Naive B cell (primary cell): ENCODE results near the gene CAPN13. TPM values are rescaled to one million over a fixed set of nuclear protein-coding genes. Genes with fewer than 3 reads are reported as not detected.

Source experiments
- ATAC-seq, 2 donors: fragments of 150-1000 bp; cut with Tn5 transposase; 2 replicates each; pipeline ENCODE4 v1.10.0; 2021; ENCODE audit warnings: low read depth in 2 of 2, mild to moderate bottlenecking in 2 of 2, moderate library complexity in 2 of 2
- DNase-seq: peaks from one replicate; pipeline ENCODE4 v3.0.0; 2022
- H3K27ac Mint-ChIP-seq, 6 donors: one replicate each; pipeline ENCODE4 v1.8.0; 2020 to 2022; ENCODE audit warnings: mild to moderate bottlenecking in 6 of 6, mixed read lengths in 6 of 6, moderate library complexity in 5 of 6, inconsistent platforms in 2 of 6
- H3K27me3 Mint-ChIP-seq, 3 donors: one replicate each; pipeline ENCODE4 v1.8.0; 2021 to 2022; ENCODE audit warnings: mixed read lengths in 3 of 3, mild to moderate bottlenecking in 1 of 3
- H3K36me3 Mint-ChIP-seq, 2 donors: one replicate each; pipeline ENCODE4 v1.8.0; 2020 to 2022; ENCODE audit warnings: mixed read lengths in 2 of 2, inconsistent platforms in 1 of 2, mild to moderate bottlenecking in 1 of 2
- H3K4me1 Mint-ChIP-seq, 3 donors: one replicate each; pipeline ENCODE4 v1.8.0; 2020 to 2022; ENCODE audit warnings: mixed read lengths in 3 of 3, inconsistent platforms in 1 of 3, mild to moderate bottlenecking in 1 of 3, moderate library complexity in 1 of 3
- H3K4me3 Mint-ChIP-seq, 8 donors: one replicate each; pipeline ENCODE4 v1.8.0; 2020 to 2022; ENCODE audit warnings: mild to moderate bottlenecking in 8 of 8, mixed read lengths in 8 of 8, moderate library complexity in 8 of 8, inconsistent platforms in 2 of 8
- H3K9me3 Mint-ChIP-seq, 7 donors: one replicate each; pipeline ENCODE4 v1.8.0; 2020 to 2022; ENCODE audit warnings: mixed read lengths in 7 of 7, mild to moderate bottlenecking in 5 of 7, inconsistent platforms in 2 of 7, moderate library complexity in 1 of 7
- polyA plus RNA-seq, 6 donors: library from polyadenylated mRNA; unstranded; fragments of 300-500 nt; fragmentation: Illumina TruSeq; gene quantifications; one replicate each; pipeline ENCODE4 v1.2.3, GENCODE V29; 2021; ENCODE audit warnings: low read depth in 6 of 6

CAPN13 gene
- polyA plus RNA-seq, 6 donors from 2014 or later, result not detected

GRCh38 chr2:30765876-30766470 lies 41.3 kb downstream of the CAPN13 start:
- peaks cover 0 to 1% (median 0%) of the 10 kb centered on the region in 7 donors for H3K9me3 Mint-ChIP-seq
- peaks cover 0 to 5% (median 0%) of the 10 kb centered on the region in 3 donors for H3K4me1 Mint-ChIP-seq
- H3K27me3 Mint-ChIP-seq, result peaks cover 0 to 35% (median 4%) of the 10 kb centered on the region in 3 donors
- H3K4me3 Mint-ChIP-seq, result no peak overlapping the region
- no peaks in the 10 kb centered on the region for H3K36me3 Mint-ChIP-seq
- H3K27ac Mint-ChIP-seq, result peak overlapping the region in 1 of 6 donors; percentile 20
- DNase-seq (no peak), ATAC-seq (no peak)

GRCh38 chr2:30765191-30765590 lies 42.1 kb downstream of the CAPN13 start:
- peaks cover 0 to 29% (median 4%) of the 10 kb centered on the region in 3 donors for H3K27me3 Mint-ChIP-seq
- no peak for ATAC-seq
- peaks cover 0 to 1% (median 0%) of the 10 kb centered on the region in 7 donors for H3K9me3 Mint-ChIP-seq
- H3K4me1 Mint-ChIP-seq, result peaks cover 0 to 5% (median 0%) of the 10 kb centered on the region in 3 donors
- no peak overlapping the region for H3K27ac Mint-ChIP-seq
- H3K4me3 Mint-ChIP-seq, result no peak overlapping the region
- DNase-seq, result no peak
- H3K36me3 Mint-ChIP-seq, result no peaks in the 10 kb centered on the region

GRCh38 chr2:30764021-30764800 lies 43.0 kb downstream of the CAPN13 start:
- peaks cover 0 to 29% (median 4%) of the 10 kb centered on the region in 3 donors for H3K27me3 Mint-ChIP-seq
- peaks cover 0 to 1% (median 0%) of the 10 kb centered on the region in 7 donors for H3K9me3 Mint-ChIP-seq
- no peak overlapping the region for H3K27ac Mint-ChIP-seq
- ATAC-seq (no peak), DNase-seq (no peak)
- no peaks in the 10 kb centered on the region for H3K36me3 Mint-ChIP-seq
- H3K4me3 Mint-ChIP-seq, result no peak overlapping the region
- H3K4me1 Mint-ChIP-seq, result peaks cover 0 to 5% (median 0%) of the 10 kb centered on the region in 3 donors

- no peaks in the 10 kb centered on the region for H3K36me3 Mint-ChIP-seq
- H3K27me3 Mint-ChIP-seq, result peaks cover 0 to 24% (median 0%) of the 10 kb centered on the region in 3 donors
- peaks cover 0 to 2% (median 0%) of the 10 kb centered on the region in 3 donors for H3K4me1 Mint-ChIP-seq
- H3K27ac Mint-ChIP-seq, result no peak overlapping the region
- DNase-seq (no peak), ATAC-seq (no peak)
- no peak overlapping the region for H3K4me3 Mint-ChIP-seq
- H3K9me3 Mint-ChIP-seq, result peaks cover 0 to 1% (median 0%) of the 10 kb centered on the region in 7 donors
These were observed 44.0 kb downstream of the CAPN13 start for GRCh38 chr2:30763151-30763660.

GRCh38 chr2:30761226-30761625 lies 46.0 kb downstream of the CAPN13 start:
- DNase-seq, result no peak
- H3K4me1 Mint-ChIP-seq, result peaks cover 0 to 2% (median 0%) of the 10 kb centered on the region in 3 donors
- ATAC-seq, result no peak
- peaks cover 0 to 15% (median 0%) of the 10 kb centered on the region in 3 donors for H3K27me3 Mint-ChIP-seq
- H3K9me3 Mint-ChIP-seq, result peaks cover 0 to 1% (median 0%) of the 10 kb centered on the region in 7 donors
- no peak overlapping the region for H3K27ac Mint-ChIP-seq
- no peaks in the 10 kb centered on the region for H3K36me3 Mint-ChIP-seq
- H3K4me3 Mint-ChIP-seq, result no peak overlapping the region

GRCh38 chr2:30759481-30759880 lies 47.8 kb downstream of the CAPN13 start:
- H3K4me1 Mint-ChIP-seq, result peaks cover 0 to 2% (median 0%) of the 10 kb centered on the region in 3 donors
- DNase-seq, result no peak
- peaks cover 0 to 18% (median 7%) of the 10 kb centered on the region in 3 donors for H3K27me3 Mint-ChIP-seq
- no peak overlapping the region for H3K4me3 Mint-ChIP-seq
- H3K36me3 Mint-ChIP-seq, result no peaks in the 10 kb centered on the region
- no peak for ATAC-seq
- no peaks in the 10 kb centered on the region for H3K9me3 Mint-ChIP-seq
- H3K27ac Mint-ChIP-seq, result no peak overlapping the region

GRCh38 chr2:30758191-30758651 lies 49.0 kb downstream of the CAPN13 start:
- Mint-ChIP-seq H3K9me3 (no peaks in the 10 kb centered on the region), H3K36me3 (no peaks in the 10 kb centered on the region), H3K27me3 (peaks cover 0 to 20% (median 16%) of the 10 kb centered on the region in 3 donors), H3K27ac (no peak overlapping the region), H3K4me1 (peaks cover 0 to 2% (median 0%) of the 10 kb centered on the region in 3 donors), H3K4me3 (no peak overlapping the region)
- no peak for ATAC-seq
- no peak for DNase-seq

- no peaks in the 10 kb centered on the region for H3K36me3 Mint-ChIP-seq
- H3K9me3 Mint-ChIP-seq, result no peaks in the 10 kb centered on the region
- ATAC-seq (no peak), DNase-seq (no peak)
- H3K4me3 Mint-ChIP-seq, result no peak overlapping the region
- peaks cover 0 to 2% (median 0%) of the 10 kb centered on the region in 3 donors for H3K4me1 Mint-ChIP-seq
- peaks cover 0 to 20% (median 16%) of the 10 kb centered on the region in 3 donors for H3K27me3 Mint-ChIP-seq
- H3K27ac Mint-ChIP-seq, result no peak overlapping the region
These were observed 49.5 kb downstream of the CAPN13 start for GRCh38 chr2:30757749-30758148.

- DNase-seq (no peak), ATAC-seq (no peak)
- Mint-ChIP-seq H3K4me1 (no peaks in the 10 kb centered on the region), H3K9me3 (no peaks in the 10 kb centered on the region), H3K27ac (no peak overlapping the region), H3K36me3 (no peaks in the 10 kb centered on the region), H3K4me3 (no peak overlapping the region), H3K27me3 (peaks cover 0 to 20% (median 16%) of the 10 kb centered on the region in 3 donors)
These were observed 50.3 kb downstream of the CAPN13 start for GRCh38 chr2:30756971-30757370.

- ATAC-seq, result no peak
- Mint-ChIP-seq H3K4me1 (no peaks in the 10 kb centered on the region), H3K27me3 (peaks cover 0 to 27% (median 16%) of the 10 kb centered on the region in 3 donors), H3K27ac (no peak overlapping the region), H3K4me3 (peak overlapping the region in 1 of 8 donors; percentile 53), H3K9me3 (no peaks in the 10 kb centered on the region), H3K36me3 (no peaks in the 10 kb centered on the region)
- no peak for DNase-seq
These were observed 51.1 kb downstream of the CAPN13 start for GRCh38 chr2:30756051-30756719.

- H3K4me1 Mint-ChIP-seq, result no peaks in the 10 kb centered on the region
- ATAC-seq (no peak), DNase-seq (no peak)
- no peaks in the 10 kb centered on the region for H3K9me3 Mint-ChIP-seq
- no peak overlapping the region for H3K4me3 Mint-ChIP-seq
- no peak overlapping the region for H3K27ac Mint-ChIP-seq
- H3K27me3 Mint-ChIP-seq, result peaks cover 0 to 28% (median 16%) of the 10 kb centered on the region in 3 donors
- H3K36me3 Mint-ChIP-seq, result no peaks in the 10 kb centered on the region
These were observed 53.6 kb downstream of the CAPN13 start for GRCh38 chr2:30753630-30754029.

- H3K4me3 Mint-ChIP-seq, result no peak overlapping the region
- no peak for DNase-seq
- H3K36me3 Mint-ChIP-seq, result no peaks in the 10 kb centered on the region
- peaks cover 0 to 28% (median 16%) of the 10 kb centered on the region in 3 donors for H3K27me3 Mint-ChIP-seq
- no peak for ATAC-seq
- H3K4me1 Mint-ChIP-seq, result no peaks in the 10 kb centered on the region
- no peaks in the 10 kb centered on the region for H3K9me3 Mint-ChIP-seq
- H3K27ac Mint-ChIP-seq, result no peak overlapping the region
These were observed 54.4 kb downstream of the CAPN13 start for GRCh38 chr2:30752811-30753210.

GRCh38 chr2:30747206-30747605 lies 60.0 kb downstream of the CAPN13 start:
- H3K4me1 Mint-ChIP-seq, result no peaks in the 10 kb centered on the region
- DNase-seq (no peak), ATAC-seq (no peak)
- peaks cover 0 to 8% (median 0%) of the 10 kb centered on the region in 3 donors for H3K27me3 Mint-ChIP-seq
- no peak overlapping the region for H3K27ac Mint-ChIP-seq
- H3K36me3 Mint-ChIP-seq, result no peaks in the 10 kb centered on the region
- H3K9me3 Mint-ChIP-seq, result no peaks in the 10 kb centered on the region
- H3K4me3 Mint-ChIP-seq, result no peak overlapping the region
